ENCODE measurements around the gene C6orf52. TPM values are rescaled to one million over a fixed set of nuclear protein-coding genes. Genes with fewer than 3 reads are reported as not detected.
A peak's percentile ranks its signal among the peaks of the same experiment; 100 is the strongest.
"Not testable (repeated sequence)": the region's sequence is repeated elsewhere in the genome, so short reads cannot be mapped to it uniquely, and the experiment has no call there.

Gene C6orf52
- total RNA-seq: 0.49 TPM
- long read RNA-seq: 0 reads

DNA sequence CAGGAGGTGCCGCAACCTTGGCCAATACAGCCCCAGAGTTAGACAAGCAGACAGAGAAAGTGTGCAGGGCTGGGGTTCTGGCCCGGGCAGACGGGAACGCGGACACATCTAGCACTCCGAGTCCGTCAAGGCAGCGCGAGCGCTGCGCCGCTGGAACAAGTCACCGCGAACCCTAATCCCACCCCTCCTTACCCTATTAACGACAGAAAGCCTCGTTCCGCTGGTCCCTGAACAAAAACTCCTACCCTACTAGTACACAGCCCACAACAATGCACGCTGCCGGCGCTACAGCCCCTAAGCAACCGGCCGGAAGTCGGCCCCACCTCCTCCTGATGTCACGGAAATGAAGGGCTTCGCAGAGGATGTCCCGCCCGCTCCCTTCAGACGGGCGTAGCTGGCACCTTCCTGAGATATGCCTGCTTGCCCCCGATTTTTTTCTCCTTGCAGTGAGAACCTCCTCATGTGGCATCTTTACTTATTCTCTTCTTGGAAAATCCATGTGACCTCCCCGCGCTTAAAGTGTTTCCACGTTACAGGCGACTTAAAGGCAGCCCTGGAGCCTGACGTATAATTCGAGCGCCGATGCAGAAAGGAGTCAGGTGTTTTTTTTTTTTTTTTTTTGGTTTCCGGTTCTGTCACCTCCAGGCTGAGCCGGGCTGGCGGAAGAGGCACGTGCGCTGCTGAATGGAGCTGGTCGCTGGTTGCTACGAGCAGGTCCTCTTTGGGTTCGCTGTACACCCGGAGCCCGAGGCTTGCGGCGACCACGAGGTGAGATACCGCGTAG lies at the start of gene C6orf52, which contains the start of gene PAK1IP1:
Gene C6orf52 (minus strand): TSS at position 315 of the 784 bp plus-strand sequence. CDS start 7,066 bp downstream, outside the sequence.
Gene PAK1IP1 (plus strand): TSS at position 671 of the 784 bp plus-strand sequence. CDS start 14 bp downstream, at position 685.
- peak; percentile 100 for ATAC-seq
- intact Hi-C loops (cut with DNase I): loop anchor here (1.0 to 2.0 kb wide), 4 partner anchors 28 to 183 kb away; partner anchors contain the start of genes TMEM14B and TMEM14C
- peak; percentile 97 for DNase-seq (ENCODE audit: missing footprints)

DNA sequence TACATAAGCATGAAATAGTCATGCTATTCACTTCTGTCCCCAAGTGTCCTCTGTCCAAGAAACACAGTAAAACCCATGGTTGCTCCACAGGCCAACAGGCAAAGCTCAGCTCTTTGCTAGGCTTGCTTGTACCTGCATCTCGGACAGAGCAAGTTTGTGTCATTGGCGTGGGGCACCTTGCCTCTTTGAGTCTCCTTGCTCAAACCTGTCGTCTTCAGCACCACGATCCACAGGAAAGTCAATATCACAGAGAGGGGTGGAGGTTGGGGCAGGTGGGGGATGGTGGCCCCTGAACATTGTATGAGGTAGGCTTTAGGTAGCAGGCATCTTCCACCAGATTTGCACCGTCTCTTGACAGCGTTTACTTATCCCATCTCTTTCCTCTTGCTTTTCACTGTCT lies 49.1 kb upstream of the C6orf52 start:
- DNase-seq (ENCODE audit: missing footprints): no peak
- ATAC-seq: no peak
- intact Hi-C loops (cut with DNase I): no loop called here

DNA sequence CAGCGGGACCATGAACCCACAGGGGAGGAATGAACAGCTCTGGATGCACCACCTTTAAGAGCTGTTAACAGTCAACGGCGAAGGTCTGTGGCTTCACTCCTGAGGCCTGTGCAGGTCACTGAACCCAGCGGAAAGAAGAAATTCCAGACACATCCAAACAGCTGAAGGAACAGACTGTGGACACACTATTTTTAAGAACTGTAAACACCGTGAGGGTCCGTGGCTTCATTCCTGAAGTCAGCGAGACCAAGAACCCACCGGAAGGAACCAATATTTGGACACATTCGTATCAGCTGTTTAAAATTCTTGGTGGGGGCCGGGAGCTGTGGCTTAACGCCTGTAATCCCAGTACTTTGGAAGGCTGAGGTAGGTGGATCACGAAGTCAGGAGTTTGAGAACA lies 47.8 kb upstream of the C6orf52 start:
- DNase-seq (ENCODE audit: missing footprints): no peak
- intact Hi-C loops (cut with DNase I): no loop called here

DNA sequence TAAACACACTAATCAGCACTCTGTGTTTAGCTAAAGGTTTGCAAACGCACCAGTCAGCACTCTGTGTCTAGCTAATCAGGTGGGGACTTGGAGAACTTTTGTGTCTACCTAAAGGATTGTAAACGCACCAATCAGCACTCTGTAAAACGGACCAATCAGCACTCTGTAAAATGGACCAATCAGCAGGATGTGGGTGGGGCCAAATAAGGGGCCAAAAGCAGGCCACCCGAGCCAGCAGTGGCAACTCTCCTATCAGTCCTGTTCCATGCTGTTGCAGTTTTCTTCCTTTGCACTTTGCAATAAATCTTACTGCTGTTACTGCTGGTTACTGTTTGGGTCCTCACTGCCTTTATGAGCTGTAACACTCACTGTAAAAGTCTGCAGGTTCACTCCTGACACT lies 47.2 kb upstream of the C6orf52 start:
- ATAC-seq; intact Hi-C loops (cut with DNase I); DNase-seq (ENCODE audit: missing footprints): not testable (repeated sequence)

More for the DNA sequence above, 47.8 kb upstream of the C6orf52 start:
- no peak for ATAC-seq

DNA sequence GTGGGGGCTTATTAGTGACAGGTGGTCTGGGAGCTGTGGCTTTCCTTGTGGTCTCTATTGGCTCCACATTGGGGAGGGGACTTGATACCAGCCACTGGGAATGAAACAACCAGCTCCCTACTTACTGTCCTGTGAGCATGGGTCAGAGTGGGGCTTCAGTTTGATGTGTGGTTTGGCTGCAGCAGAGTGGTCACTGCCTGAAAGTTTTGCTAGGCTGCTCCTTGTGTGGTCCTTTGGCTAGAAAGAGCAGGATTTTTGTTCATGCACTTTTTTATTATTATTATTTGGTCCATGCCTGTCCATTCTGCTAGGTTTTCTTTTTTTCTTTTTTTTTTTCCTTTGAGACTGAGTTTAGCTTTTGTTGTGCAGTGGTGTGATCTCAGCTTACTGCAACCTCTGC lies 45.6 kb upstream of the C6orf52 start:
- DNase-seq (ENCODE audit: missing footprints) (no peak), ATAC-seq (no peak)
- intact Hi-C loops (cut with DNase I): no loop called here

DNA sequence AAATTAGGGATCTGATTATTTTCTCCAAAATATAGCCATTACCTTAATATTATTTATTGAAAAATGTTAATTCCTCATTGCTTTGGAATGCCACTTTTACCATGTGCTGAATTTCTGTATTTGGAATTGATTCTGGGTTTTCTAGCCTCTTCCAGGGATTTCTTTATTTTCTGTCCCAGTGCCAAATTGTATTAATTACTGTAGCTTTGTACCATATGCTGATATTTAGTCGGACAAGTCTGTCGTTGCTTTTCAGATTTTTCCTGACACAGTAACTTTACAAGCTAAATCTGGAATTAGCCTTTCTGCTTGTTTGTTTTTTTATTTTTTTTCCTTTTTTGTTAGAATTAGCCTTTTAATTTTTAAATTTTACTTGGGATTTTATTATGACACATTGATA lies 42.3 kb upstream of the C6orf52 start:
- DNase-seq (ENCODE audit: missing footprints) (no peak), ATAC-seq (no peak)
- intact Hi-C loops (cut with DNase I): no loop called here

DNA sequence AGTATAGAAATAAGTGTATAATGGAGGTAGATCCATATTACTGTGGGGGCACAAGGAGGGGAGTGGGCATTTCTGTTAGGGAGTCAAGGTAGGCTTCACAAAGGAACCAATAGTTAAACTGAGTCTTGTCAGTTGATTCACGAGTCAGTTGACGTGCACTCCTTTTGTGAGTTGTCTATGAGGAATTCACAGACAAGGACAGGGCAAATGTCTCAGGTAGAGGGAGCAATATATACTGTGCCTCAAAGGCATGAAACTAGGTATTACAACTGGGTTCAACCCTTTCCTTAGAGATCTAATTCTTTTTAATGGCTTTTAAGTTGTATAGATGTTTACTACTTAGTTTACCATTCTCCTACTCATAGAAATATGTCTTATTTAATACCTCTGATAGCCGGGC lies 39.4 kb upstream of the C6orf52 start:
- no peak for ATAC-seq
- intact Hi-C loops (cut with DNase I): no loop called here
- no peak for DNase-seq (ENCODE audit: missing footprints)

DNA sequence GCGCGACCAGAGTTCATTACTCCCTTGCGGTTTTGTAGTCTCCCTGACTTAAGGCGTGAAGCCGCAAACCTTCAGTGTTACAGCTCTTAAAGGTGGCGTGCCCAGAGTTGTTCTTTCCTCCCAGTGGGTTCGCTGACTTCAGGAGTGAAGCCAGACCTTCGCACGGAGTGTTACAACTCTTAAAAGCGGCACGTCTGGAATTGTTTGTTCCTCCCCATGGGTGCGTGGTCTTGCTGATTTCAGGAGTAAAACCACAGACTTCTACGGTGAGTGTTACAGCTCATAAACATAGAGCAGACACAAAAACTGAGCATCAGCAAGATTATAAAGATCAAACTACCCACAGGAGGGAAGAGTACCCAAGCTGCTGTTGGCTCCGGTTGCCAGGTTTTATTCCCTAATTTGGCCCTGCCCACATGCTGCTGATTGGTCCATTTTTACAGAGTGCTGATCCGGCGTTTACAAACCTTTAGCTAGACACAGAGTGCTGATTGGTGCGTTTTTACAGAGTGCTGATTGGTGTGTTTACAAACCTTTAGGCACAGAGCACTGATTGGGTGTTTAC lies 38.8 kb upstream of the C6orf52 start:
- ATAC-seq (no peak), DNase-seq (ENCODE audit: missing footprints) (no peak)
- intact Hi-C loops (cut with DNase I): no loop called here

DNA sequence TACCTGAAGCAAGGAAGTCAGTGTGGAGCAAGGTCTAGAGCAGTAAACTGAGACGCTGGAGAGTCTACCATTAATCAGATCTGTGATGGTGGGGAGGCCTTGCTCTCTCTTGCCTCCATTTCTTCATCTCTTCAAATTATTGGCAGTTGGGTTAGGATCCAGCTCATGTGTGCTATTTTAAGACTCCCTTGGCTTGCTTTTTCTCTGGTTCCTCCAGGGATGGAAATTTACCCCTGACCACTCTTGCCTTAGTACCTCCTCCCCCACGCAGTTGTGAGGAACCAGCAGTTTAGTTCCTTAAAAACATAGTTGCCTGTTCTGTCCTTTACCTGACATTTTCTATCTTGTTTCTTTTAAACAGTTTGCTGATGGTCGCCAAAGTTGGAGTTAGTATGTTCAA lies 35.8 kb upstream of the C6orf52 start:
- intact Hi-C loops (cut with DNase I): no loop called here
- DNase-seq (ENCODE audit: missing footprints) (no peak), ATAC-seq (peak; percentile 53)

DNA sequence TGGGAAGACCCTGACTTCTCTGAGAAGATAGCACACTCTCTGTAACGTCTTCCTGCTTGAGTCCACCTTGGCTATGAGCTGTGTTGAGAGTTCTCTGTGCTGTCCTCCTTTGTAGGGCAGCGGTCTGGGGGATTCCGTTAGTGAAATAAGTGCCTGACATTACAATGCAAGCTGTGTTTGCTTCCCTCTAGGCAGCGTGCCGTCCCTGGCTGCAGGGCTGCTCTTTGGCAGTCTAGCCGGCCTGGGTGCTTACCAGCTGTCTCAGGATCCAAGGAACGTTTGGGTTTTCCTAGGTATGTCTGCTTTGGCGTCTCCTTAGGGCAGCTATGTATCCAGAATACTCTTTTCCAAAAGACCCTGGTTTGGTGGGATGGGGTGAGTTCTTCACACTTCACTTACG lies 31.3 kb upstream of the C6orf52 start:
- intact Hi-C loops (cut with DNase I): loop anchor here (10.0 kb wide), 1 partner anchor 211 kb away; no protein-coding TSS in a partner anchor
- ATAC-seq: no peak
- no peak for DNase-seq (ENCODE audit: missing footprints)

DNA sequence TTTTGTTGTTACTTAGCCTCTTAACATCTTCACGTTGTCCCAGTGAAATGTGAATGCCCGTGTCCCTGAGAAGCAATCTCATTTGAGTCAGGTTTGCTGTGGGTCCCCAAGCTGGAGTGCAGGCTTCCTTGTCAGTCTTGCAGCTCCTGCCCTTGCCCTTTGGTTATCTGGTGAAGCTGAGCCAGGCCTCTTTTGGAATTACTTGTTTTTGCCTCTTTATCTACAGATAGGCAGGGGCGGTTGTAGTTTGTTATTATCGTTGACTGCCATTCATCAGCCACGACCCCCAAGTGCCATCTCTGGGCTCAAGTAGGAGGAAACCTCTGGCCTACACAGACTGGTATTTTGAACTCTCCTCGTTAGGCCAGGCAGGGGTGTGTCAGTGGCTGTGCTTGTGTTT lies 30.6 kb upstream of the C6orf52 start:
- DNase-seq (ENCODE audit: missing footprints): no peak
- no peak for ATAC-seq
- intact Hi-C loops (cut with DNase I): loop anchor here (10.0 kb wide), 1 partner anchor 210 kb away; no protein-coding TSS in a partner anchor

DNA sequence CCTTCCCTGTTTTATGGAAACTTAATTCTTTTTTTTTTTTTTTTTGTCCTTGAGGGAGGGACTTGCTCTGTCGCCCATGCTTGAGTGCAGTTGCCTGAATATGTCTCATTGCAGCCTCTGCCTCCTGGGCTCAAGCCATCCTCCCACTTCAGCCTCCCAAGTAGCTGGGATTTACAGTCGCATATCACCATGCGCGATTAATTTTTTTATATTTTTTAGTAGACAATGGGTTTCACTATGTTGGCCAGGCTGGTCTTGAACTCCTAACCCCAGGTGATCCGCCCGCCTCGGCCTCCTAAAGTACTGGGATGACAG lies 29.1 kb upstream of the C6orf52 start:
- DNase-seq (ENCODE audit: missing footprints): no peak

DNA sequence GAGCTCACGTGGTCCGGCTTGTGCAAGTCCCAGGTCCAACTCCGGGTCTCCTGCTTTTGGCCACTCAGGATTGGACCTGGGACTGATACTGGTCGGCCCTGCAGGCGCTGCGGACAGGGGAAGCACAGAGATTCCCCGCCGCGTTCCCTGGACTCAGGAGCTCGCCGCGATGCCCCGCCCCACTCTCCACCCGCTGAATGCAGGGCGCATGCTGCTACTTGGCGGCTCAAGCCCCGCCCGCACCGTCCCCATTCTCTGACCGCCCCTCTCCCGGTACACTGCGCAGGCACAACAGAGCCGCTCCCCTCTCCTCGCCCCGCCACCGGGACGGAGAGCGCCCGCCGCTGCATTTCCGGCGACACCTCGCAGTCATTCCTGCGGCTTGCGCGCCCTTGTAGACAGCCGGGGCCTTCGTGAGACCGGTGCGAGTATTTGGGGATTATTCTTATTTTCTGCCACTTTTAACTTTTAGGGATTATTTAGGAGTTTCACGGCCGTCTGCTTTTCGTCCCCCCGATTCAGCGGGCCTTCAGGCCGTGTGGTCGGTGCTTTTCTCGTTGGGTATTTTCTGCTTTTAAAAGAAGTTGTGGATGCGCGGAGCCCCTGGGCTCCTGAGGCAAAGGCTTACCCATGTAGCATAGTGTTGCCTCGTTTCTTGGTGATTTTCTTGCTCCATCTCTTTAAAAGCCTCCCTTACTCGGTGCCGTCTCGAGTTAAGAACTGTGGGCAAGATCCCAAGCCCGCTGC lies 28.6 kb upstream of the C6orf52 start, which contains the start of gene TMEM14C:
Gene TMEM14C (plus strand): TSS at position 251 of the 747 bp plus-strand sequence. CDS start 1,544 bp downstream, outside the sequence.
- DNase-seq (ENCODE audit: missing footprints) (peak; percentile 100), ATAC-seq (peak; percentile 99)
- intact Hi-C loops (cut with DNase I): loop anchor here (1.0 to 10.0 kb wide), 3 partner anchors 24 to 208 kb away; partner anchors contain the start of genes C6orf52, PAK1IP1 and TMEM14B

More for the DNA sequence above, 29.1 kb upstream of the C6orf52 start:
- intact Hi-C loops (cut with DNase I): loop anchor here (2.0 to 10.0 kb wide), 2 partner anchors 29 to 209 kb away; partner anchors contain the start of genes C6orf52 and PAK1IP1
- no peak for ATAC-seq

DNA sequence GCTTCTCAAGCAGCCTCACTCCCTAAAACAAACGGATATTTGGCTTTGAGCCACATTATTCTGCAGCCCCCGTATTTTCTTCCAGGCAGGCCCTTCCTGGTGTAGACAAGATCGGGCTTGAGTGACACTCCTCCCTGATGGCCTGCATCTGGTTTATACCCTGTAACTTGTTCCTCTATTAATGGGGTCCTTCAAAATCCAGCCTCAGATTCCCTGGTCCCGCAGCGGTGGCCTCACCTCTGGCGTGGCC lies 28.1 kb upstream of the C6orf52 start:
- DNase-seq (ENCODE audit: missing footprints) (no peak), ATAC-seq (no peak)
- intact Hi-C loops (cut with DNase I): loop anchor here (1.0 to 10.0 kb wide), 3 partner anchors 25 to 208 kb away; partner anchors contain the start of genes C6orf52, PAK1IP1 and TMEM14B

DNA sequence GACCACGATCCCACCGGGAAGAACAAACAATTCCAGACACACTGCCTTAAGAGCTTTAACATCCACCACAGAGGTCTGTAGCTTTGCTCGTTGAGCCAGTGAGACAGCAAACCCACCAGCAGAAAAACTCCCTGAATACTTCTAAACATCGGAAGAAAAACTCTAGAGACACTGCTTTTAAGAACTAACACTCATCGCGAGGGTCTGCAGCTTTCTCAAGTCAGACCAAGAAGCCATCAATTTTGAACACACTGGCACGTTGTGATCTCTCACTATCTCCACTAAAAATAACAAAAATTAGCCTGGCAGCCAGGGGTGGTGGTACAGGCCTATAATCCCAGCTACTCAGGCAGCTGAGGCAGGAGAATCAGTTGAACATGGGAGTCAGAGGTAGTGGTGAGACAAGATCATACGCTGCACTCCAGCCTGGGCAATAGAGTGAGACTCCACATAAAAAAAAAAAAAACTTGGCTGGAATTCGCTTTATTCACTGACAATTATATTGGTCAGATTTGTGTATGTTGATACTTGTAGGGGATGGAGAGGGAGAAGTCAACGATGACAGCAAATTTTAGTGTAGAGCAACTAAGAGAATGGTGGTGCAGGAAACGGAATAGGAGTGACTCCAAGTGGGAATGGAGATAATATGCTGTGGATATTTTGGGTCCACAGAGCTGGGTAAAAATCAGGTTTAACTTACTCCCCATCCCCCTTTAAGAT lies 27.6 kb upstream of the C6orf52 start:
- intact Hi-C loops (cut with DNase I): loop anchor here (1.0 to 10.0 kb wide), 3 partner anchors 25 to 207 kb away; partner anchors contain the start of genes C6orf52, PAK1IP1 and TMEM14B
- DNase-seq (ENCODE audit: missing footprints) (no peak), ATAC-seq (no peak)

DNA sequence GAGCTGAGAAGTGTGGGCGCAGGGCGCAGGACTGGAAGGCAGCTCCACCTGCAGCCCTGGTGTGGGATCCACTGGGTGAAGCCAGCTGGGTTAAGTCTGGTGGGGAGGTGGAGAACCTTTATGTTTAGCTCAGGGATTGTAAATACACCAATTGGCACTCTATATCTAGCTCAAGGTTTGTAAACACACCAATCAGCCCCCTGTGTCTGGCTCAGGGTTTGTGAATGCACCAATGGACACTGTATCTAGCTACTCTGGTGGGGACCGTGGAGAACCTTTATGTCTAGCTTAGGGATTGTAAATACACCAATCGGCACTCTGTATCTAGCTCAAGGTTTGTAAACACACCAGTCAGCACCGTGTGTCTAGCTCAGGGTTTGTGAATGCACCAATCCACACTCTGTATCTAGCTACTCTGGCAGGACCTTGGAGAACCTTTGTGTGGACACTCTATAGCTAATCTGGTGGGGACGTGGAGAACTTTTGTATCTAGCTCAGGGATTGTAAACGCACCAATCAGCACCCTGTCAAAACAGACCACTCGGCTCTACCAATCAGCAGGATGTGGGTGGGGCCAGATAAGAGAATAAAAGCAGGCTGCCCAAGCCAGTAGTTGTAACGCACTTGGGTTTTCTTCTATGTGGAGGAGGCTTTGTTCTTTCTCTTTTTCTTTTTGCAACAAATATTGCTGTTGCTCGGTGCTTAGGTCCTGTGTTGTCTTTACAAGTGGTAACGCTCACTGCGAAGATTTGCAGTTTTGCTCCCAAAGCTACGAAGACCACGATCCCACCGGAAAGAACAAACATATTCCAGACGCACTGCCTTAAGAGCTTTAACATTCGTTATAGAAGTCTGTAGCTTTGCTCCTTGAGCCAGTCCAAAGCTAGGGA lies 26.8 kb upstream of the C6orf52 start:
- DNase-seq (ENCODE audit: missing footprints); ATAC-seq: not testable (repeated sequence)
- intact Hi-C loops (cut with DNase I): loop anchor here (10.0 kb wide), 1 partner anchor 206 kb away; no protein-coding TSS in a partner anchor

DNA sequence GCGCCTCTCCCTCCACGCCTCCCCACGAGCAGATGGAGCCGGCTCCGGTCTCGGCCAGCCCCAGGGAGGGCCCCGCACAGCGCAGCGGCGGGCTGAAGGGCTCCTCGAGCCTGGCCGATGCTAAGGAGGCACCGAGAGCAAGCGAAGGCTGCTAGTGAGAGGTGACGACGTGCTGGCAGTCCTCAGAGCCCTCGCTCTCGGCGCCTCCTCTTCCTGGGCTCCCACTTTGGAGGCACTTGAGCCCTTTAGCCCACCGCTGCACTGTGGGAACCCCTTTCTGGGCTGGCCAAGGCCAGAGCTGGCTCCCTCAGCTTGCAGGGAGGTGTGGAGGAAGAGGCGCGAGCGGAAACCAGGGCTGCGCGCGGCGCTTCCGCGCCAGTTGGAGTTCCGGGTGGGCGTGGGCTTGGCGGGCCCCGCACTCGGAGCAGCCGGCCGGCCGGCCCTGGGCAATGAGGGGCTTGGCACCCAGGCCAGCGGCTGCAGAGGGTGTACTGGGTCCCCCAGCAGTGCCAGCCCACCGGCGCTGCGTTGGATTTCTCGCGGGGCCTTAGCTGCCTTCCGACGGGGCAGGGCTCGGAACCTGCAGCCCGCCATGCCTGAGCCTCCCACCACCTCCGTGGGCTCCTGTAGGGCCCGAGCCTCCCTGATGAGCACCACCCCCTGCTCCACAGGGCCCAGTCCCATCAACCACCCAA lies 26.0 kb upstream of the C6orf52 start:
- DNase-seq (ENCODE audit: missing footprints): peak; percentile 77
- ATAC-seq: no peak
- intact Hi-C loops (cut with DNase I): loop anchor here (10.0 kb wide), 1 partner anchor 206 kb away; no protein-coding TSS in a partner anchor

All from Right ventricle myocardium inferior (tissue), 1 donor.